Measurements from ENCODE around the gene MEPCE.

DNA sequence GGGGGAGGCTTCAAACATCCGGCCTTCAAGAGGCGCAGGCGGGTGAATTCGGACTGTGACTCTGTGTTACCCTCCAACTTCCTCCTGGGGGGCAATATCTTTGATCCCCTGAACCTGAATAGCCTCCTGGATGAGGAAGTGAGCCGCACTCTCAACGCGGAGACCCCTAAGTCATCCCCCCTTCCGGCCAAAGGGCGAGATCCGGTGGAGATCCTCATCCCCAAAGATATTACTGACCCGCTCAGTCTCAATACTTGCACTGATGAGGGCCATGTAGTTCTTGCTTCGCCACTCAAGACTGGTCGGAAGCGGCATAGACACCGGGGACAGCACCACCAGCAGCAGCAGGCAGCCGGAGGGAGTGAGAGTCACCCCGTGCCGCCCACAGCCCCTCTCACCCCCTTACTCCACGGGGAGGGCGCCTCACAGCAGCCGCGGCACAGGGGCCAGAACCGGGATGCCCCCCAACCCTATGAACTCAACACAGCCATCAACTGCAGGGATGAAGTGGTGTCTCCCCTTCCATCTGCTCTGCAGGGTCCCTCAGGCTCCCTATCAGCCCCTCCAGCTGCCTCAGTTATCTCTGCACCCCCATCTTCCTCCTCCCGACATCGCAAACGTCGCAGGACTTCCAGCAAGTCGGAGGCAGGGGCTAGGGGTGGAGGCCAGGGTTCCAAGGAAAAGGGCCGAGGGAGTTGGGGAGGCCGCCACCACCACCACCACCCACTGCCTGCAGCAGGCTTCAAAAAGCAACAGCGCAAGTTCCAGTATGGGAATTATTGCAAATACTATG, 1.1 kb downstream of the MEPCE start:
- TF ChIP-seq, protein P1, sequence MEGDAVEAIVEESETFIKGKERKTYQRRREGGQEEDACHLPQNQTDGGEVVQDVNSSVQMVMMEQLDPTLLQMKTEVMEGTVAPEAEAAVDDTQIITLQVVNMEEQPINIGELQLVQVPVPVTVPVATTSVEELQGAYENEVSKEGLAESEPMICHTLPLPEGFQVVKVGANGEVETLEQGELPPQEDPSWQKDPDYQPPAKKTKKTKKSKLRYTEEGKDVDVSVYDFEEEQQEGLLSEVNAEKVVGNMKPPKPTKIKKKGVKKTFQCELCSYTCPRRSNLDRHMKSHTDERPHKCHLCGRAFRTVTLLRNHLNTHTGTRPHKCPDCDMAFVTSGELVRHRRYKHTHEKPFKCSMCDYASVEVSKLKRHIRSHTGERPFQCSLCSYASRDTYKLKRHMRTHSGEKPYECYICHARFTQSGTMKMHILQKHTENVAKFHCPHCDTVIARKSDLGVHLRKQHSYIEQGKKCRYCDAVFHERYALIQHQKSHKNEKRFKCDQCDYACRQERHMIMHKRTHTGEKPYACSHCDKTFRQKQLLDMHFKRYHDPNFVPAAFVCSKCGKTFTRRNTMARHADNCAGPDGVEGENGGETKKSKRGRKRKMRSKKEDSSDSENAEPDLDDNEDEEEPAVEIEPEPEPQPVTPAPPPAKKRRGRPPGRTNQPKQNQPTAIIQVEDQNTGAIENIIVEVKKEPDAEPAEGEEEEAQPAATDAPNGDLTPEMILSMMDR (IDR thresholded peaks at IDR 0.05; ENCODE audit: low read depth, low read length, poor library complexity, severe bottlenecking) = no peak
- no peak for TF ChIP-seq EZH2phosphoT487 (IDR thresholded peaks at IDR 0.05; ENCODE audit: borderline replicate concordance, low read length)

All from DOHH2 (cell line).